Testis (tissue), 2 donors: ENCODE data around the gene RALGAPA1.

ENCODE experiments used
- POLR2A ChIP-seq: fragments of 450-650 bp; IDR thresholded peaks from one replicate; pipeline ENCODE4 v1.6.1; 2017; ENCODE audit warnings: antibody characterized with exemption, mild to moderate bottlenecking, moderate library complexity
- TF ChIP-seq, protein P1 (sequence below), 3 experiments: fragments of 450-650 bp in 2 of 3; fragments of 200-600 bp in 1 of 3; sonication (generic) in 1 of 3; IDR thresholded peaks; one replicate each; pipeline ENCODE4 v1.5.1; 2016 to 2019; ENCODE audit warnings: antibody characterized with exemption in 3 of 3, mild to moderate bottlenecking in 2 of 3, moderate library complexity in 1 of 3

- TF ChIP-seq, protein P1, sequence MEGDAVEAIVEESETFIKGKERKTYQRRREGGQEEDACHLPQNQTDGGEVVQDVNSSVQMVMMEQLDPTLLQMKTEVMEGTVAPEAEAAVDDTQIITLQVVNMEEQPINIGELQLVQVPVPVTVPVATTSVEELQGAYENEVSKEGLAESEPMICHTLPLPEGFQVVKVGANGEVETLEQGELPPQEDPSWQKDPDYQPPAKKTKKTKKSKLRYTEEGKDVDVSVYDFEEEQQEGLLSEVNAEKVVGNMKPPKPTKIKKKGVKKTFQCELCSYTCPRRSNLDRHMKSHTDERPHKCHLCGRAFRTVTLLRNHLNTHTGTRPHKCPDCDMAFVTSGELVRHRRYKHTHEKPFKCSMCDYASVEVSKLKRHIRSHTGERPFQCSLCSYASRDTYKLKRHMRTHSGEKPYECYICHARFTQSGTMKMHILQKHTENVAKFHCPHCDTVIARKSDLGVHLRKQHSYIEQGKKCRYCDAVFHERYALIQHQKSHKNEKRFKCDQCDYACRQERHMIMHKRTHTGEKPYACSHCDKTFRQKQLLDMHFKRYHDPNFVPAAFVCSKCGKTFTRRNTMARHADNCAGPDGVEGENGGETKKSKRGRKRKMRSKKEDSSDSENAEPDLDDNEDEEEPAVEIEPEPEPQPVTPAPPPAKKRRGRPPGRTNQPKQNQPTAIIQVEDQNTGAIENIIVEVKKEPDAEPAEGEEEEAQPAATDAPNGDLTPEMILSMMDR (IDR thresholded peaks at IDR 0.05): no peak
- TF ChIP-seq POLR2A: no peak
Observed at GRCh38 chr14:35607380-35607779, 201.7 kb downstream of the RALGAPA1 start.
